SK-N-SH (cell line): Measurements from ENCODE around the gene PPP1R3G.

Experiments used
- CTCF ChIP-seq: fragments of 200-600 bp; sonication (generic); IDR thresholded peaks from 2 replicates; pipeline ENCODE4 v1.6.1; 2017; ENCODE audit warnings: antibody characterized with exemption, mild to moderate bottlenecking, moderate library complexity
- ELF1 ChIP-seq: IDR thresholded peaks from 2 replicates; pipeline ENCODE4 v1.4.0; 2012
- EZH2phosphoT487 ChIP-seq: fragments of 200-600 bp; sonication (generic); IDR thresholded peaks from 2 replicates; pipeline ENCODE4 v1.6.1; 2017; ENCODE audit warnings: low read depth, mixed run types, mild to moderate bottlenecking, antibody characterized with exemption, moderate library complexity, borderline replicate concordance
- MEF2A ChIP-seq: IDR thresholded peaks from 2 replicates; pipeline ENCODE4 v1.4.0; 2012; ENCODE audit warnings: low read depth, borderline replicate concordance
- NRF1 ChIP-seq: IDR thresholded peaks from 2 replicates; pipeline ENCODE4 v1.6.1; 2012; ENCODE audit warnings: low read depth, mild to moderate bottlenecking, low read length
- POLR2AphosphoS5 ChIP-seq: IDR thresholded peaks from 2 replicates; pipeline ENCODE4 v1.6.1; 2012; ENCODE audit warnings: low read depth, low read length
- TAF1 ChIP-seq: IDR thresholded peaks from 2 replicates; pipeline ENCODE4 v1.6.1; 2012; ENCODE audit warnings: low read depth, mild to moderate bottlenecking, low read length, moderate library complexity, borderline replicate concordance
- TEAD4 ChIP-seq: IDR thresholded peaks from 2 replicates; pipeline ENCODE4 v1.4.0; 2012; ENCODE audit warnings: mild to moderate bottlenecking, borderline replicate concordance; ENCODE audit not compliant: insufficient read depth

GRCh38 chr6:5072440-5072839 lies 12.7 kb upstream of the PPP1R3G start:
- TF ChIP-seq EZH2phosphoT487 (no peak), CTCF (no peak), MEF2A (no peak), POLR2AphosphoS5 (no peak), NRF1 (no peak), ELF1 (no peak), TEAD4 (no peak), TAF1 (no peak)
